GM10248 (cell line): ENCODE results near the gene RTP3.

Experiments used
- CTCF ChIA-PET: fragments of 300-600 bp; sonication (Branson Sonifier 250); formaldehyde crosslinking; extraction: SDS; loops from one replicate; lab custom pipeline; 2021; ENCODE audit warnings: antibody characterized with exemption; lab: Yijun Ruan, JAX
- POLR2A ChIA-PET: fragments of 350-650 bp; sonication (Branson Sonifier 250); formaldehyde crosslinking; extraction: SDS; loops from one replicate; lab custom pipeline; 2020; ENCODE audit warnings: antibody characterized with exemption; lab: Yijun Ruan, JAX
- DNase-seq: peaks from one replicate; pipeline ENCODE4 v3.0.0; 2012; ENCODE audit errors: extremely low spot score
- TF ChIP-seq, protein P1 (sequence below): IDR thresholded peaks from 2 replicates; pipeline ENCODE4 v1.5.1; 2012; ENCODE audit warnings: mild to moderate bottlenecking, low read depth; ENCODE audit errors: extremely low read depth, missing control alignments, control extremely low read depth

The RTP3 gene

DNA sequence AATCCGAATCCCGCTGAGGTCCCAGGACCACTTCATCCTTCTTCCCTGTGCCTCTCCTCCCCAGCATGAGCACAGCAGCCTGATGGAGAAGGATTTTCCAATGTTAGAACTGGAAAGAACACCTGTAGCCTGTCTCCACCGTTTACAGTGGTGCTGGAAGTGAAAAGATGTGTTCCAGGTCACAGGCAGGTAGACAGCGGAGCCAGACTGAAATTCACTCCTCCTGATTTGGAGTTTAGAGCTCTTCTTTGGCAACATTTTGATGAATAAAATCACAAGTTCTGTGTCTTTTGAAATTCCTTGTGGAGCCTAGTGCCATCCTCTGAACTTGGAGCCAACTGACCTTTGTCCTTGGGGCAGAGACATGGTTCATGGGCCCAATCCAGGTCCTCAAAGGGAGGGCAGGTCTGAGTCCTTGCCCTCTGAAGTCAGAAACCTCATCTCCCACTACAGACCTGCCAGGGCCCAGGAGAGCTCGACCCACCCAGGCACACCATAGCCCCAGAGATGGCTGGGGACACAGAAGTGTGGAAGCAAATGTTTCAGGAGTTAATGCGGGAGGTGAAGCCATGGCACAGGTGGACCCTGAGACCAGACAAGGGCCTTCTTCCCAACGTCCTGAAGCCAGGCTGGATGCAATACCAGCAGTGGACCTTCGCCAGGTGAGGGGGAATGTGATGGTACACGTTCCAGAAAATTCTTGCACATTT is at the start of gene RTP3:
TSS of gene RTP3 (plus strand) at position 421 of the 710 bp plus-strand sequence. CDS start at position 508, 87 bp downstream.
- TF ChIP-seq, protein P1, sequence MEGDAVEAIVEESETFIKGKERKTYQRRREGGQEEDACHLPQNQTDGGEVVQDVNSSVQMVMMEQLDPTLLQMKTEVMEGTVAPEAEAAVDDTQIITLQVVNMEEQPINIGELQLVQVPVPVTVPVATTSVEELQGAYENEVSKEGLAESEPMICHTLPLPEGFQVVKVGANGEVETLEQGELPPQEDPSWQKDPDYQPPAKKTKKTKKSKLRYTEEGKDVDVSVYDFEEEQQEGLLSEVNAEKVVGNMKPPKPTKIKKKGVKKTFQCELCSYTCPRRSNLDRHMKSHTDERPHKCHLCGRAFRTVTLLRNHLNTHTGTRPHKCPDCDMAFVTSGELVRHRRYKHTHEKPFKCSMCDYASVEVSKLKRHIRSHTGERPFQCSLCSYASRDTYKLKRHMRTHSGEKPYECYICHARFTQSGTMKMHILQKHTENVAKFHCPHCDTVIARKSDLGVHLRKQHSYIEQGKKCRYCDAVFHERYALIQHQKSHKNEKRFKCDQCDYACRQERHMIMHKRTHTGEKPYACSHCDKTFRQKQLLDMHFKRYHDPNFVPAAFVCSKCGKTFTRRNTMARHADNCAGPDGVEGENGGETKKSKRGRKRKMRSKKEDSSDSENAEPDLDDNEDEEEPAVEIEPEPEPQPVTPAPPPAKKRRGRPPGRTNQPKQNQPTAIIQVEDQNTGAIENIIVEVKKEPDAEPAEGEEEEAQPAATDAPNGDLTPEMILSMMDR: no peak
- POLR2A ChIA-PET: no interaction called here
- DNase-seq: no peak
- CTCF ChIA-PET: interaction anchor here (1.3 to 6.9 kb wide), 6 partner anchors 8 to 132 kb away, joined by 3 to 79 read pairs (median 11); no protein-coding TSS in a partner anchor

DNA sequence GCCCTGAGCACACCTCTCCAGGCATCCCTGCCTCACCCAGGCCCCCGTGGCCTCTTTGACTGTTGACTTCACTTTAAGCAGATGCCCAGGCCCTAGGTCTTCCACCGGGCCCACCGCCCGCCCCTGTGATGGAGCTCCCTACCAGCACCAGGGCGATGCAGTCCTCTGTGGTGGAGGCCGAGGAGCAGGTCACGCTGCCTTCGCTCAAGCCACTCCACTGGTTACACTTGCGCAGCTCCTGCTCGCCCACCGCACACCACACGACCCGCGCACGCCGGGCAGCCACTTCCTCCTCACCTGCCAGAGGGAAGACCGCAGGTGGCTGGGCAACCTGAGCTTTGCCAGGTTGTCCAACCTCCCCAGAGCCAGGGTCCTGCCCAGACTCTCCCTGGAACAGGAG is 49.1 kb upstream of the RTP3 start:
- CTCF ChIA-PET: interaction anchor here (0.8 to 3.1 kb wide), 6 partner anchors 11 to 172 kb away, joined by 3 to 11 read pairs (median 6); no protein-coding TSS in a partner anchor
- TF ChIP-seq, protein P1: no peak
- no peak for DNase-seq
- POLR2A ChIA-PET: no interaction called here

DNA sequence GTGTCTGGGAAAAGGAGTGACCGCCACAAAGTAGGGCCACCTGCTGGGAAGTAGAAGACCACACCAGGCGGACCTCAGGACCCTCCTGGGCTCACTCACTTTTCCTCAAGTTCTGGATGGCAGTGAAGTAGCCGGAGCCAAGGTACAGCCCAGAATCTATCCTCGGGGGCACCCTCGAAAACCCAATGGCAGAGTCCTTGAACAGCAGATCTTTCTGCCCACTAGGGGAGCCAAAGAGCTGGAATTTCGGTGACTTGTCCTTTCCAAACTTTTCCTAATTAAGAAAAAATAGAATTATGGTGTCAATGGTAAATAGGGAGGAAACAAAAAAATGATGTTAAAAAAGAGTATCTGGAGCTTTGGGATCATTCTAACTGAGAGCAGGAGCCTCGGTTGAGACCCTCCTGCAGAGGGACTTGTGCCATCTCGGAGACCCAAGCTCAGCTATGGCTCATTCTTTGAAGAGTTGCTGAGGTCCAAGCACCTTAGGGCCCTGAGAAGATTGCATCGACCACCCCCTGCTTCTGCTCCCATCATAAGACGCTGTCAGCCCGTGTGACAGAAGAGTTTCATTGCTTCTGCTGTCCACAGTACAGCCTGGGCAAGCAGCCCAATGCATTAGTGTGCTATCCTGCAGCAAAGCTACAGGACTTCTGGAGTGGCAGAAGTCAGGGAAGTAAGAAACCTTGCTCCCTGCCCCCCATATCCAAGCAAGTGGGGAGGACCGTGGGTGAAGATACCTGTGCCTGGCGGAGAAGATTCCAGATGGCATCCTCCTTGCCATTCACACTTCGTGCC is 47.8 kb upstream of the RTP3 start:
- CTCF ChIA-PET: interaction anchor here (0.9 to 3.1 kb wide), 11 partner anchors 9 to 174 kb away, joined by 3 to 11 read pairs (median 4); no protein-coding TSS in a partner anchor
- POLR2A ChIA-PET: no interaction called here
- TF ChIP-seq, protein P1: peak; percentile 29
- no peak for DNase-seq

DNA sequence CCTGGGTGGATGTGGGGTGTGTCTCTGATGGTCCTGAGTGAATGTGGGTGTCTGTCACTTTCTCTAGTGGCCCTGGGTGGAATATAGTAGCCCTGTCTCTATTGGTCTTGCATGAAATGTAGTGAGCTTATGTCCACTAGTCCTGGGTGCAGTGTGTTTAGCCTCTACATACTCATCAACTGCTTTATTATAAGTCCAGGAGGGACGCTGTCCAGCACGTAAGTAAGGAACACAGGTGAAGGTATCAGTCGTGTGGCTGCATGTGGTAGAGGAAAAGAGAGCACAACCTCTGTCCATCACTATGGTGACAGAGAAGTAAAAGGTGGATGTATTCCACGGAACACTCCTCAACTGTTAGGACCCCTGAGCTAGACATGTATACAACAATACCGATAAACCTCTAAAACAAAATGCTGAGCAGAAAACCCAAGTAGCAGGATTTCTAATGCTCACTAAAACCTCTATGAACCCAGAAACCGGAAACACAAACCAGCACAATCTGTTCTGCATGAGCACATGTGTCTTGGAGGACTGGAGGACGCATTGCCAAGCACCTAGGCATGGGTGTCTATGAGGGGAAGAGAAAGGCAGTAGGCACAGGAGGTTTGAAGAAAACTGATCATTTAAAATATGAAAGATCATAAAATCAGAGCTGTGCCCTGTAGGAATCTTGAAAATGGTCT is 44.1 kb upstream of the RTP3 start:
- CTCF ChIA-PET: interaction anchor here (1.5 to 2.7 kb wide), 2 partner anchors 36 to 105 kb away, joined by 4 to 8 read pairs; no protein-coding TSS in a partner anchor
- POLR2A ChIA-PET: no interaction called here
- TF ChIP-seq, protein P1: no peak
- DNase-seq: no peak

DNA sequence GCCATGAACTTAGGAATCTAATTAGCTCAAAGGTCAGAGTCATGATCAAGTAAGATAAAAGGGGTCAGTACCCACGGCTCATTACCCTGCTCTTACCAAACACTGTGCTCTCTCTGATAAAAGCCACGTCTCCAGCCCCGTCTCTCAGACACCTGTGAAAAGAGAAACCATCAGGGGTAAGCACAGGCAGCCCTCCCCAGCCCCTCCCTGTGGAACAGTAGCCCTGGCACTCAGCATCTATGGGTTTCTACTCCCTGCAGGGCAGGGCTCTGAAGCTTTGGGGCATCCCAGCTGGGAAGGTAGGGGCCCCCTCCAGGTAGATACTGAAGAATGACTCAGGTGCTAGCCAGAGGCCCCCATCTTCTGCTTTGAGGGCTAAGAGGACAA is 43.6 kb upstream of the RTP3 start:
- TF ChIP-seq, protein P1: no peak
- ChIA-PET CTCF (interaction anchor here (2.7 kb wide), 1 partner anchor 104 kb away, joined by 8 read pairs; no protein-coding TSS in a partner anchor), POLR2A (no interaction called here)
- no peak for DNase-seq

DNA sequence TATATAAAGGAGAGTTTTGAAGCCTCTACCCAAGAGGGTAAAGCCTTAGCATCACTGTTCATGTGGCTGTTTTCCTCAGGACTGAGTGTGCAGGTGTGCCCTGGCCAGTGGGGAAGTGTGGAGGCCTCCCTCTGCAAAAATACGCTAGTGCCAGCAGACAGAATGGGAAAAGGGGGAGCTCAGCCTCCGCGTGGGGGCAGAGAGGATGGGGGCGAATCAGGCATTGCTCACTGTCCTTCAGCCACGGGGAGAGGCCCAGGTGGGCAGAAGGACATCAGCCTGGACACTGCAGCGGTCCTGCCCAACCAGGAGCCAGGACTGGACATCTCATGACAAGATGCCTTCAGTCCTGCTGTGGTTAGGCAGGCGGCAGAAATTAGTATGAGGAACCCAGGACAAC is 43.2 kb upstream of the RTP3 start:
- ChIA-PET POLR2A (no interaction called here), CTCF (interaction anchor here (1.2 to 2.7 kb wide), 2 partner anchors 12 to 104 kb away, joined by 4 to 8 read pairs; no protein-coding TSS in a partner anchor)
- DNase-seq: no peak
- TF ChIP-seq, protein P1: no peak
